Measurements from ENCODE around the gene TBC1D22A. TPM values are rescaled to one million over a fixed set of nuclear protein-coding genes. Genes with fewer than 3 reads are reported as not detected.

Gene TBC1D22A
- total RNA-seq, 6 experiments from 2014 or later = 20.4 to 24.1 (median 22.2) TPM

- no peaks in the 10 kb centered on the region for H3K9me3 Mint-ChIP-seq
- H3K27ac Mint-ChIP-seq = no peak overlapping the region
- no peak for TF ChIP-seq CTCF (IDR thresholded peaks at IDR 0.05)
- H3K4me3 Mint-ChIP-seq = no peak overlapping the region
- H3K27me3 Mint-ChIP-seq (ENCODE audit: insufficient read depth) = peaks cover 2% of the 10 kb centered on the region
- no peaks in the 10 kb centered on the region for H3K36me3 Mint-ChIP-seq (ENCODE audit: low read depth)
- peaks cover 21% of the 10 kb centered on the region for H3K4me1 Mint-ChIP-seq (ENCODE audit: low read depth)
- DNase-seq = no peak
These were observed 10.6 kb downstream of the TBC1D22A start for GRCh38 chr22:46773076-46773475.

GRCh38 chr22:46774253-46774979 is 12.0 kb downstream of the TBC1D22A start:
- H3K4me3 Mint-ChIP-seq = no peak overlapping the region
- H3K36me3 Mint-ChIP-seq (ENCODE audit: low read depth) = no peaks in the 10 kb centered on the region
- H3K4me1 Mint-ChIP-seq (ENCODE audit: low read depth) = peaks cover 21% of the 10 kb centered on the region
- no peaks in the 10 kb centered on the region for H3K9me3 Mint-ChIP-seq
- peaks cover 2% of the 10 kb centered on the region for H3K27me3 Mint-ChIP-seq (ENCODE audit: insufficient read depth)
- TF ChIP-seq CTCF (IDR thresholded peaks at IDR 0.05) = no peak
- peak overlapping the region; percentile 72 for H3K27ac Mint-ChIP-seq
- no peak for DNase-seq

- no peaks in the 10 kb centered on the region for H3K36me3 Mint-ChIP-seq (ENCODE audit: low read depth)
- no peak for DNase-seq
- no peak for TF ChIP-seq CTCF (IDR thresholded peaks at IDR 0.05)
- peaks cover 2% of the 10 kb centered on the region; the same call in 1 of the 2 replicates for H3K27me3 Mint-ChIP-seq (ENCODE audit: insufficient read depth)
- no peak overlapping the region for H3K27ac Mint-ChIP-seq
- no peaks in the 10 kb centered on the region for H3K9me3 Mint-ChIP-seq
- H3K4me3 Mint-ChIP-seq = no peak overlapping the region
- peaks cover 21% of the 10 kb centered on the region for H3K4me1 Mint-ChIP-seq (ENCODE audit: low read depth)
These were observed 12.8 kb downstream of the TBC1D22A start for GRCh38 chr22:46774980-46775849.

GRCh38 chr22:46775850-46776826 is 13.7 kb downstream of the TBC1D22A start:
- no peaks in the 10 kb centered on the region for H3K36me3 Mint-ChIP-seq (ENCODE audit: low read depth)
- no peak for DNase-seq
- H3K27me3 Mint-ChIP-seq (ENCODE audit: insufficient read depth) = peaks cover 2% of the 10 kb centered on the region; the same call in 1 of the 2 replicates
- TF ChIP-seq CTCF (IDR thresholded peaks at IDR 0.05) = no peak
- H3K4me3 Mint-ChIP-seq = no peak overlapping the region
- H3K27ac Mint-ChIP-seq = no peak overlapping the region
- H3K9me3 Mint-ChIP-seq = no peaks in the 10 kb centered on the region
- H3K4me1 Mint-ChIP-seq (ENCODE audit: low read depth) = peaks cover 21% of the 10 kb centered on the region

Measured in HFFc6 (cell line).